Measurements from ENCODE around the gene PTPN6. TPM values are rescaled to one million over a fixed set of nuclear protein-coding genes. Genes with fewer than 3 reads are reported as not detected.
A peak's percentile ranks its signal among the peaks of the same experiment; 100 is the strongest.

The PTPN6 gene
- total and polyA plus RNA-seq, 8 donors: 11.2 to 51.2 (median 32.6) TPM

GRCh38 chr12:6960593-6961277, 9.6 kb downstream of the PTPN6 start:
- 65 to 78% (median 73%) methylated on average over 13 of the region's 13 CpGs for WGBS, 5 donors
- no peak for DNase-seq
- peak overlapping the region; percentile 93 to 97 (median 96) for H3K27ac ChIP-seq
- H3K4me1 ChIP-seq: peaks cover 50 to 90% (median 62%) of the 10 kb centered on the region in 4 donors
- peaks cover 6 to 39% (median 32%) of the 10 kb centered on the region in 4 donors for H3K36me3 ChIP-seq
- no peaks in the 10 kb centered on the region for H3K27me3 ChIP-seq
- H3K9me3 ChIP-seq: no peaks in the 10 kb centered on the region
- TF ChIP-seq POLR2A (IDR thresholded peaks at IDR 0.05) (no peak), EP300 (IDR thresholded peaks at IDR 0.05) (no peak), POLR2AphosphoS5 (IDR thresholded peaks at IDR 0.05) (no peak)
- TF ChIP-seq, protein P1, sequence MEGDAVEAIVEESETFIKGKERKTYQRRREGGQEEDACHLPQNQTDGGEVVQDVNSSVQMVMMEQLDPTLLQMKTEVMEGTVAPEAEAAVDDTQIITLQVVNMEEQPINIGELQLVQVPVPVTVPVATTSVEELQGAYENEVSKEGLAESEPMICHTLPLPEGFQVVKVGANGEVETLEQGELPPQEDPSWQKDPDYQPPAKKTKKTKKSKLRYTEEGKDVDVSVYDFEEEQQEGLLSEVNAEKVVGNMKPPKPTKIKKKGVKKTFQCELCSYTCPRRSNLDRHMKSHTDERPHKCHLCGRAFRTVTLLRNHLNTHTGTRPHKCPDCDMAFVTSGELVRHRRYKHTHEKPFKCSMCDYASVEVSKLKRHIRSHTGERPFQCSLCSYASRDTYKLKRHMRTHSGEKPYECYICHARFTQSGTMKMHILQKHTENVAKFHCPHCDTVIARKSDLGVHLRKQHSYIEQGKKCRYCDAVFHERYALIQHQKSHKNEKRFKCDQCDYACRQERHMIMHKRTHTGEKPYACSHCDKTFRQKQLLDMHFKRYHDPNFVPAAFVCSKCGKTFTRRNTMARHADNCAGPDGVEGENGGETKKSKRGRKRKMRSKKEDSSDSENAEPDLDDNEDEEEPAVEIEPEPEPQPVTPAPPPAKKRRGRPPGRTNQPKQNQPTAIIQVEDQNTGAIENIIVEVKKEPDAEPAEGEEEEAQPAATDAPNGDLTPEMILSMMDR (IDR thresholded peaks at IDR 0.05): no peak
- intact Hi-C loops (cut with DNase I; ENCODE audit: low total_unique reads): no loop called here
- H3K4me3 ChIP-seq: peak overlapping the region in 3 of 4 donors; percentile 53 to 68 (median 62)

DNA sequence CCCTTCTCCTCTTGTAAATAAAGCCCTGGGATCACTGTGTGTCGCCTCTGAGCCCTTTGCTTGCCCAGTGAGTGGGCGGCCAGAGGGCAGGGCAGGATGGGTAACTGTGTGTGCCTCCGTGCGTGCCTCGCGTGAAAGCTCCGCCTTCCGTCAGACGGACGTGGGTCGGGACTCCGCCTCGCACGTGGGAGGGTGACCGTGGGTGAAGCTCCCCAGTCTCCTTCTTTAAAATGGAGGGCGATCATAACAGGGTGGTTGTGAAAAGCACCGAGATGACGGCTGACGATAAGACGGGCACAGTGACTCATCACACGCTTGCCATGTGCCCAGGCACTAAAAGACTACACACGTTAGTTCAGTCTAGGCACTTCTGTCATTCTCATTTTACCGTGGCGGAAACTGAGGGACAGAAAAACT, 10.1 kb downstream of the PTPN6 start:
- H3K36me3 ChIP-seq: peaks cover 11 to 39% (median 33%) of the 10 kb centered on the region in 4 donors
- peak in 2 of 3 donors; percentile 14 to 84 for TF ChIP-seq POLR2AphosphoS5 (IDR thresholded peaks at IDR 0.05)
- TF ChIP-seq, protein P1 (IDR thresholded peaks at IDR 0.05): no peak
- intact Hi-C loops (cut with DNase I; ENCODE audit: low total_unique reads): no loop called here
- 16 to 36% (median 20%) methylated on average over 23 to 24 of the region's 24 CpGs for WGBS, 5 donors
- DNase-seq: peak; percentile 76 to 79
- peak overlapping the region; percentile 47 to 68 (median 58) for H3K4me3 ChIP-seq
- no peaks in the 10 kb centered on the region for H3K9me3 ChIP-seq
- H3K27ac ChIP-seq: peak overlapping the region; percentile 93 to 97 (median 96)
- H3K27me3 ChIP-seq: no peaks in the 10 kb centered on the region
- peaks cover 56 to 90% (median 60%) of the 10 kb centered on the region in 4 donors for H3K4me1 ChIP-seq

GRCh38 chr12:6961695-6962284, 10.6 kb downstream of the PTPN6 start:
- H3K36me3 ChIP-seq: peaks cover 16 to 41% (median 33%) of the 10 kb centered on the region in 4 donors
- TF ChIP-seq POLR2A (IDR thresholded peaks at IDR 0.05): no peak
- TF ChIP-seq, protein P1 (IDR thresholded peaks at IDR 0.05): peak in 4 of 7 experiments; percentile 30 to 45 (median 34)
- peak in 1 of 3 donors; percentile 37 for TF ChIP-seq POLR2AphosphoS5 (IDR thresholded peaks at IDR 0.05)
- TF ChIP-seq EP300 (IDR thresholded peaks at IDR 0.05): no peak
- no peaks in the 10 kb centered on the region for H3K9me3 ChIP-seq
- H3K27me3 ChIP-seq: no peaks in the 10 kb centered on the region
- 3 to 7% (median 4%) methylated on average over 16 of the region's 16 CpGs for WGBS, 5 donors
- H3K4me1 ChIP-seq: peaks cover 60 to 89% (median 61%) of the 10 kb centered on the region in 4 donors
- peak; percentile 75 to 90 for DNase-seq
- intact Hi-C loops (cut with DNase I; ENCODE audit: low total_unique reads): no loop called here
- peak overlapping the region; percentile 93 to 97 (median 96) for H3K27ac ChIP-seq
- H3K4me3 ChIP-seq: peak overlapping the region; percentile 47 to 68 (median 58)

DNA sequence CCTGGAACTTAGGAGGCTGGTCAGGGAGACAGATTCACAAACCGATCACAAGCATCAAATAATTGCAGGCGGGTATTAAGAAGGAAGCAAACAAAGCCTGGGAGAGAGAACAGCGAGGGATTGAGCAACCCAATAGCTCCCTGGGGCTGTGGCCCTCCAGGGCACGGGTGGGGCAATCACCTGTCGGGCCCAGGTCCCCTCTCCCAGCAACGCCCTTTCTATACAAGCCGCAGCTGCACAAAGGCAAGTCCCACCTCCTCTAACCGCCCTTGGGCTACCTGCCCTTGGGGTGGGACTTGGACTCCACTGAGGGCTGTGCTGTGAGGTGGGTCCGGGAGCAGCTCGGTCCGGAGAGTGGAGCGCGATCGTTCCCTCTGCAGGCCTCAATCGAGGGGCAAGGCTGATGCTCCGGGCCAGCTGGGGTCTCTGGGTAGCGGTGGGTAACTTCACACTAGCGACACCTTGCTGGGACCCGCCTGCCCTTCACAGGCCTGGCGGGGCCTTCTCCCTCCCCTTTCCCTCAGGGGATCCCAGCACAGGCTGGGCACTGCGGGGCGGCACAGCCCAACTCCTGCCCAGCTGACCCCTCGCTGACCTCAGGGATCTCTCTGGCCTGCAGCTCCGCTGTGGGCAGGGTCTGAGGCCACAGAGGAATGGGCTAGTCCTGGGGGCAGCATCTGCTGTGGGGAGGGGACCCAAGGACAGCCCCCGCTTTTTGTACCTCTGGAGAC, 11.3 kb downstream of the PTPN6 start:
- Histone ChIP-seq H3K9me3 (no peaks in the 10 kb centered on the region), H3K4me1 (peaks cover 65 to 89% (median 66%) of the 10 kb centered on the region in 4 donors), H3K4me3 (peak overlapping the region; percentile 47 to 68 (median 58)), H3K27me3 (no peaks in the 10 kb centered on the region), H3K27ac (peak overlapping the region; percentile 93 to 97 (median 96)), H3K36me3 (peaks cover 23 to 41% (median 36%) of the 10 kb centered on the region in 4 donors)
- TF ChIP-seq EP300 (IDR thresholded peaks at IDR 0.05) (no peak), POLR2AphosphoS5 (IDR thresholded peaks at IDR 0.05) (peak in 2 of 3 donors; percentile 94 to 95), POLR2A (IDR thresholded peaks at IDR 0.05) (peak in 1 of 4 donors; percentile 79)
- TF ChIP-seq, protein P1 (IDR thresholded peaks at IDR 0.05): no peak
- 22 to 53% (median 29%) methylated on average over 19 to 25 of the region's 25 CpGs for WGBS, 5 donors
- peak; percentile 86 to 91 for DNase-seq
- intact Hi-C loops (cut with DNase I; ENCODE audit: low total_unique reads): no loop called here
